GM21515 (cell line): ENCODE measurements around the gene PANK2.
"Not testable (repeated sequence)": the region's sequence is repeated elsewhere in the genome, so short reads cannot be mapped to it uniquely, and the experiment has no call there.

Source experiments
- ATAC-seq: cut with Tn5 transposase; IDR thresholded peaks from one replicate; pipeline ENCODE4 v1.9.1; 2021; ENCODE audit not compliant: unreplicated experiment

The PANK2 gene

DNA sequence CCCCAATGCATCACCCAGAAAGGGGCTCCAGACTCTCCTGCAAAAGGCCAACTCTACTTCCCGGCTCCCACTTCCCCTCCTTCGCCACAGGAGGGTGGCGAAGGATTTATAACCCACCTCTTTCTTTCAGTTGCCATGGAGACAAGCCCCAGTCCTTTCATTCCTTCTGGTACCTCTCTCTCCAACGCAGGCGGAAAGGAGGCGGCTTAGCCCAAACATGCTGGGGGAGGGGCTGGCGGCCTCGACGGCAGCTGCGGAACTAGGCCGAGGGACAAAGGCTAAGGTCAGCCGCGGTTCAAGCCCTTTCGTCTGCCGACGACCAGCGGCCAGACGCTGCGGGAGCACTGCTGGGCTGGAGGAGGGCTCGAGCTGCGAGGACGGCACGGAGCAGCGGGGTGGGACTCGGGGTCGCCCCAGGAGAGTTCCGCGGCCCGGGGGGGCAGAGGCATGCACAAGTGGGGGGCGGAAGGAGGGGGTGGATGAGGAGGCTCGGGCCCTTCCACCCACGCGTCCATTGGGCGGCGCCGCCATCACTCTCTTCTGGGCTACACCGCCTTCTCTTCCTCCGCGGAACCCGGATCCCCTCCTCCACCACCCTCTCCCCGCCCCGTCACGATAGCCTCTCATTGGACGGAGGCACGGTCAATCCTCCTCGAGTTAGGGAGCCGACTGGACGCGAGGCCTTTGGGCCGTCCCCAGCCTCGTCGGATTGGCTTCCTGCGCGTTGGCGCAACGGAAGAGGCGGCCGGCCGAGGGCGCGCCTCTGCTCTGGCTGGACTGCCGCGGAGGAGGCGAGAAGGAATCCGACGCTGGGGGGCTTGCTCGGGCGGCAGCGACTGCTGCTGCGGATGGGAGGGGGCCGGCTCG lies at the start of gene PANK2:
Gene PANK2, plus strand, starts transcription at position 766 of the 867 bp plus-strand sequence.
- ATAC-seq, result peak; percentile 88

DNA sequence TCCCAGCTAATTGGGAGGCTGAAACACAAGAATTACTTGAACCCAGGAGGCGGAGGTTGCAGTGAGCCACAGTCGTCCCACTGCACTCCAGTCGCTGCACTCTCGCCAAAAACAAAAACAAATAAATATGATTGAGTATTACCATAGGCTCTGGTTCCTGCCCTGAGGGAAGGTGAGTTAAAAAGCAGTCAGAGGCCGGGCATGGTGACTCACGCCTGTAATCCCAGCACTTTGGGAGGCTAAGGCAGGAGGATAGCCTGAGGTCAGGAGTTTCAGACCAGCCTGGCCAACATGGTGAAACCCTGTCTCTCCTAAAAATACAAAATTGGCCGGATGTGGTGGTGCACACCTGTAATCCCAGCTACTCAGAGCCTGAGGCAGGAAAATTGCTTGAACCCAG lies 49.0 kb upstream of the PANK2 start:
- ATAC-seq, result not testable (repeated sequence)

DNA sequence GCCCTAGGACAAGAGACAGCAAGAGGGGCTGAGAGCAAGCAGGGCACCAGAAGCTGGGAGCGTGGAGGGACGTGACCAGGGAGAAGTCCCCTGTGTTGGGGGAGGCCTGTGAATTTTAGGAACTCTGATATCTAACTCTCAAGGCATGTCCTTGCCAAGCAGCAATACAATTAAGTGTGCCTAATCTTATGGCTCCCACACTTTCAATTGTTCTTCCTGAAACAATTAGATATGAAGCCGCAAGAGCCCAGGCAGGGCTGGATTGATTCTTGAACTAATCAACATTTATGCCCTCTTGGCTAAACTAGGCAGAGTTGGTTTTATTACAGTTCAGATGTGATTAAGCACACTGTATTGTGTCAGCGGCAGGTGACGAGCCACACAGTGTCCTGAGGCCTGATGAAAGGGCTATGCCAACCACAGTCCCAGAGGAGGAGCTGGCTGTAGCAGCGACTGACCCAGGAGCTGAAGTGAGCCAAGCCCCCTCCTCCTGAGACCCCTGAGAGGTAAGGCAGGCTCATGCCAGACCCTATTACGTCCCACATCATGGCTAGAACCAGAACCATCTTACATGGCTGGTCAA lies 46.7 kb upstream of the PANK2 start:
- no peak for ATAC-seq

DNA sequence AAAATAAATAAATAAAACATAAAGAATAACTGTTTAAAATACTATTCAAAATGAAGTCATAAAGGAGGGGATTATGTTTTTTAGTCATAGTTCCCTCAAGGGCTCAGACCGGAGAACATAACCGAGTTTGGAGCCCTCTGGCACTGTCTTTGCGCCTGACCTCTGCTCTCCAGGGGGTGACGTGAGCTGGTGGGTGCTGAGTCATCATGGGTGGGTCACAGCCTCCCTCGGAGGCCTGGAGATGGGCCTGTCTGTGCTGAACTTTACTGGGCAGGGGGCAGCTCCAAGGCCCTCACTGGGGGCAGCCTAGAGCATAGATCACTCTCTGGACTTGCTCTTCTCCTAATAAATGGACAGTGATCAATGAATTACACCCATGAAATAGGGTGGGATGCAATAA lies 45.7 kb upstream of the PANK2 start:
- no peak for ATAC-seq

DNA sequence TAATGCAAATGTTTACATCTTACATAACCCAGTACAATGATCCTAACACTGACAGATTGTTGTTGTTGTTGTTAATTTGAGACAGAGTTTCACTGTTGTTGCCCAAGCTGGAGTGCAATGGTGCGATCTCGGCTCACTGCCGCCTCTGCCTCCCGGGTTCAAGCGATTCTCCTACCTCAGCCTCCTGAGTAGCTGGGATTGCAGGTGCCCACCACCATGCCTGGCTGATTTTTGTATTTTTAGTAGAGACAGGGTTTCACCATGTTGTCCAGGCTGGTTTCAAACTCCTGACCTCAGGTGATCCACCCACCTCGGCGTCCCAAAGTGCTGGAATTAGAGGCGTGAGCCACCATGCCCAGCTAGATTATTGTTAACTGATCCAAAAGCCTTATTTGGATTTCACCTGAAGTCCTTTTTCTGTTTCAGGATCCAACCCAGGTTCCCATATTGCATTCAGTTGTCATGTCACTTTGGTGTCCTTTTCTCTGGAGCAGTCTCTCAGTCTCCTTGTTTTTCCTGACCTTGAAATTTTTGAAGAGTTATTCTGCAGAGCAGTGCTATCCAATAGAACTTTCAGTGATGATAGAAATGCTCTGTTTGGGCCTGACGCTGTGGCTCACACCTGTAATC lies 45.1 kb upstream of the PANK2 start:
- ATAC-seq, result not testable (repeated sequence)

DNA sequence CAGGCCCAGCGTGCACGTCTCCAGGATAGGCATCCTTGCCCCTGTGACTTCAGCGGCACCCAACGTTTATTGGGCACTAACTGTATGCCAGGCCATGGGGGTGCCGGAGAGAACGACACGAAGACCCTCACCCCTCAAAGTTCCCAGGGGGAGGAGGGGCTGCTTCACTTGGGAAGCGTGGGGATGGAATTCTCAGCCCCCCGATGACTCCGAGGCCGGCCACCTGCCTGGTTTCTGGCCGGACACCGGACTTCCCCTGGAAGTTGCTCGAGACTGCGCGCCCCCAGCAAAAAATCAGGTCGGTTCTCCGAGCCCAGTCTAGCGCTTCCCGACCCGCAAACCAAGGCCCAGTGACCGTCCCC lies 42.8 kb upstream of the PANK2 start:
- ATAC-seq, result no peak

DNA sequence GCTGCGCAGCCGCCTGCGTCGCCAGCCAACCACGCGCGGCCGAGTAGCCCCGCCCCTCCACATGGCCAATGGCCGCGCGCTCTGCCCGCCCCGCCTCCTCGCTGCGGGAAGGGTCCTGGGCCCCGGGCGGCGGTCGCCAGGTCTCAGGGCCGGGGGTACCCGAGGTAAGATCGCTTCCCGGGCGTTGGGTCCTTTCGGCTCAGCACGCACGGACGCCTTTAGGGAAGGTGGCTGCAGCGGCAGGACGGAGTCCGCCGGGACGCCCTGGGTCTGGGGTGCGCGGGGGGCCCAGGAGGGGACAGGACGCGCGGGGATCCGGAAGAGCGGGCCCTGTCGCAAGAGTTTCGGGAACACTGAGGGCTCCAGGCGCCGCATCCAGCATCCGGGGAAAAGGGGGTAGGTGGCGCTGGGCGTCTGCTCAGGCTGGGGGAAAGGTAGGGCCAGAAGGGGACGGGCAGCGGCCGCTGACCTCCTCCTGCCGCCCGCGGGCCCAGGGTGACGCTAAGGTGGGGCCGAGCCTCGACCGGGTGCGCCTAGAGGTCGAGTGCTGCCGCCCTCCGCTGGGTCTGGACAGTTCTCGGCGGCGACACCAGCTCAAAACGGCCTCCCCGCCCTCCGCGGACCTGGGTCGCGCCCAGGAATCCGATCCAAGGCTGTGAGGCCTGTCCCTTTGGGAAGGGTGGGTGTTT lies 42.3 kb upstream of the PANK2 start, which contains the start of gene MAVS:
Gene MAVS, plus strand, starts transcription at position 95 of the 689 bp plus-strand sequence. CDS start 7,791 bp downstream, outside the sequence.
- ATAC-seq, result peak; percentile 93

DNA sequence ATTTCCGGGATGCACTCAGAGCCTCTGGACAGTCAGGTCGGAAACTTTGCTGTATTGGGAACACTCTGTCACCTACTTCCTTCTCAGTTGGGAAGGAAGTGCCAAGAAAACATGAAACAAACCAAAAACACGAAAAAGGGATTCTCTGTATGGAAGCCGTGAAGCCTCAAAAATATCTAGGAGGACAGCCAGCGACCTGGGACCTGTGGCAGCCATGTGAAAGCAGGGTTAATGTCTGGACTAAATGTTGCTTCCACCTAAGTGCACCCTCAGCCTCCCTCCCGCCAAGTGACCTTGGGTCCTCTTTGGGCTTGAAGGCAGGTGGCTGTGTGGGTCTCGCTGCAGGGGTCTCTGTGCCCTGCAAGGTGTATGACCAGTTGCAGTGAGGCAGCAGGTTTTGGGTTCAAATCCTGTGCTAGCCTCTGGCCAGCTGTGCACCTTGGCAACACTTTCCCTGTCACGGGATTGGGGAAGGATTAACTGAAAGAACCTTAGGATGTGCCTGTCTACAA lies 41.7 kb upstream of the PANK2 start:
- ATAC-seq, result no peak

DNA sequence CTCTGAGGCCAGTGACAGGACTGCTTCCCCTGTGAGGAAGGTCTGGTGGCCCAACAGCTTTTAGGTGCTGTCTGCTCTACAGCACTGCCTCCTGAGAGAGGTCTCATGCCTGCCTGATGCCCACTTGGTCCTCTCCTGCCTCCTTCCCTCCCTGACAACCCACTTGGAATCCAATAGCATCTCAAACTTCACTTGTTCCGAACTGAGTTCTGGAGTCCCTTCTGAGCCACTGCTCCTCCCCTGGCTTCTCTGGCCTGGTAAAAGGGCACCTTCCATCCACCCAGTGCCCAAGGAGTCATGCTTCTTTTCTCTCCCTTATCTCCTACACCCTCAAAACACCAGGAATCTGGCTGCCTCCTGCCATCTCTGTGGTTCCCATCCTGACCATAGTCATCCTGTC lies 40.6 kb upstream of the PANK2 start:
- no peak for ATAC-seq

DNA sequence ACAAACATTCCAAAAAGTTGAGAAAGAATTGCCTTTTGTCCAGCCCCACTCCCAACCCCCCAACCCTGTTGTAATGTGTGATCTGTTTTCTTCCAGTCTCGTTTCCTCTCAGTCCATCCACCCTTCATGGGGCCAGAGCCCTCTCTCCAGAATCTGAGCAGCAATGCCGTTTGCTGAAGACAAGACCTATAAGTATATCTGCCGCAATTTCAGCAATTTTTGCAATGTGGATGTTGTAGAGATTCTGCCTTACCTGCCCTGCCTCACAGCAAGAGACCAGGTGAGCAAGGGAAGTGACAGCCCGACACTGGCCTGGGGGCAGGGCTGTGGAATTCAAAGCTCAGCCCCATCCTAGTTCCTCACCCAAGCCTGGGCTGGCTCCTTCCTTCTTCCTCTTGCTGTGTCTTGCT lies 34.7 kb upstream of the PANK2 start:
- ATAC-seq, result no peak

DNA sequence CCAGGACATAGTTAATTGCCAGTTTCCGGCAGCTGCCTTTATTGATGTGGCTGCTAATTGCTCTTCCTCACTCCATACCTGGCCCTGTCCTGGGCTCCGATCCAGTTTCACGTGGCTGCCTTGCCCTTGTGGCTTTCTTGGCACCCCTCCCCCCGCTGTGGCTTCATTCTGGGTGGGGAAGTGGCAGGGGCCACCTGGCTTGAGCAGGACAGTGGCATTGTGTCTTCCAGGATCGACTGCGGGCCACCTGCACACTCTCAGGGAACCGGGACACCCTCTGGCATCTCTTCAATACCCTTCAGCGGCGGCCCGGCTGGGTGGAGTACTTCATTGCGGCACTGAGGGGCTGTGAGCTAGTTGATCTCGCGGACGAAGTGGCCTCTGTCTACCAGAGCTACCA lies 31.8 kb upstream of the PANK2 start:
- no peak for ATAC-seq

DNA sequence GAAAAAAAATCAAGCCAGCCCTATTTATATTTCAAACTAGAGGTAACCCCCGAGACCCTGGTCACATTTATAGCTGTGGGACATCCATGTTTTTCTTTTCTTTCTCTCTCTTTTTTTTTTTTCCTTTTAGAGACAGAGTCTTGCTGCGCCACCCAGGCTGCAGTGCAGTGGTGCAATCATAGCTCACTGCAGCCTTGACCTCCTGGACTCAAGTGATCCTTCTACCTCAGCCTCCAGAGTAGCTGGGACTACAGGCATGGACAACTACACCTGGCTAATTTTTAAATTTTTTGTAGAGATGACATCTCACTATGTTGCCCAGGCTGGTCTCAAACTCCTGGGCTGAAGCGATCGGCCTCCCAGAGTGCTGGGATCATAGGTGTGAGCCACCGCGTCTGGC lies 30.5 kb upstream of the PANK2 start:
- no peak for ATAC-seq

DNA sequence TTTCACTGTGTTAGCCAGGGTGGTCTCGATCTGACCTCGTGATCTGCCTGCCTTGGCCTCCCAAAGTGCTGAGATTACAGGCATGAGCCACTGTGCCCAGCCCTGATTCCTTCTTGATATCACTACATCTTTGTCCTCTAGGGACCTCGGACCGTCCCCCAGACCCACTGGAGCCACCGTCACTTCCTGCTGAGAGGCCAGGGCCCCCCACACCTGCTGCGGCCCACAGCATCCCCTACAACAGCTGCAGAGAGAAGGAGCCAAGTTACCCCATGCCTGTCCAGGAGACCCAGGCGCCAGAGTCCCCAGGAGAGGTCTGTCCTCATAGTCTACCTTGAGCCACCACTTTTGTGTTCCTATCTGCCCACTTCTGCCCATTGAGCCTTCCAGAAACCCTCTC lies 28.0 kb upstream of the PANK2 start:
- ATAC-seq, result no peak

DNA sequence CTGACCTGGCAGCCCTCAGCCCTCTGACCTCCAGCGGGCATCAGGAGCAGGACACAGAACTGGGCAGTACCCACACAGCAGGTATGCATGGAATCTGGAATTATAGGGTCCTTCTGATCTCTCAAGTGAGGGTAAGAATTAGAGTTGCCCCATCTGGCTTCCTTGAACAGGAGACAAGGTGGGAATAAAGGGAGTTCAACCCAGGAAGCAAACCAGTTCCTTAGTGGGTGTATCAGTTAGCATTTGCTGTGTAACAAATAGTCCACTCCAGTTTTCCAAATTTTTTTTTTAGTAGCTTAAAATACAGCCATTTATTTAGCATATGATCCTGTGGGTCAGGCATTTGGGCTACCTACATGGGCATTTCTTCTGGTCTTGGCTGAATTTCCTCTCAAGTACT lies 26.9 kb upstream of the PANK2 start:
- no peak for ATAC-seq

DNA sequence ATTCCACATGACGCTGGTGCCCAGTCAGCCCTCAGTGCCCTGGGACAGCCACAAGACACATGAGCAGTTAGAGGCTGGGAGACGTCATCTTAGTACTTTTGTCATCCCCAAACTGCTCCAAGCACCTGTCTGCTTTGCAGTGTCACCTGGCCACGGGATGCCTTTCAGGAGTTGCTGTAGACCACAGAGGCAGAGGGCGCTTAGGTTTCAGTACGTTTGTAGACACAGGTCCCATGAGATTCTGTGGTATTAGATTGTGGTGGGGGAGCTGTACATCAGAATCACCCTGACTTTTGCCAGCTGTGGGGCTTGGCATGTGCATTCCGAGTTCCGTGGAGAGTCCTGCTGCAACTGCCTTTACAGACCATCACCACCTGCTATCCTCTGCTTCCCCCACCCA lies 25.9 kb upstream of the PANK2 start:
- ATAC-seq, result no peak

DNA sequence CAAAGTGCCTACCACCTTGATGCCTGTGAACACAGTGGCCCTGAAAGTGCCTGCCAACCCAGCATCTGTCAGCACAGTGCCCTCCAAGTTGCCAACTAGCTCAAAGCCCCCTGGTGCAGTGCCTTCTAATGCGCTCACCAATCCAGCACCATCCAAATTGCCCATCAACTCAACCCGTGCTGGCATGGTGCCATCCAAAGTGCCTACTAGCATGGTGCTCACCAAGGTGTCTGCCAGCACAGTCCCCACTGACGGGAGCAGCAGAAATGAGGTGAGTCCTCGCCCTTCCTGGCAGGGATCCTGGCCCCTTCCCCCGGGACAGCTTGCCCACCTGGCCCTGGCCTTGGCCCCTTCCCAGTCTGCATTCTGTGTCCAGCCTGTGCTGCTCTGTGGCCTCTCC lies 24.7 kb upstream of the PANK2 start:
- no peak for ATAC-seq

DNA sequence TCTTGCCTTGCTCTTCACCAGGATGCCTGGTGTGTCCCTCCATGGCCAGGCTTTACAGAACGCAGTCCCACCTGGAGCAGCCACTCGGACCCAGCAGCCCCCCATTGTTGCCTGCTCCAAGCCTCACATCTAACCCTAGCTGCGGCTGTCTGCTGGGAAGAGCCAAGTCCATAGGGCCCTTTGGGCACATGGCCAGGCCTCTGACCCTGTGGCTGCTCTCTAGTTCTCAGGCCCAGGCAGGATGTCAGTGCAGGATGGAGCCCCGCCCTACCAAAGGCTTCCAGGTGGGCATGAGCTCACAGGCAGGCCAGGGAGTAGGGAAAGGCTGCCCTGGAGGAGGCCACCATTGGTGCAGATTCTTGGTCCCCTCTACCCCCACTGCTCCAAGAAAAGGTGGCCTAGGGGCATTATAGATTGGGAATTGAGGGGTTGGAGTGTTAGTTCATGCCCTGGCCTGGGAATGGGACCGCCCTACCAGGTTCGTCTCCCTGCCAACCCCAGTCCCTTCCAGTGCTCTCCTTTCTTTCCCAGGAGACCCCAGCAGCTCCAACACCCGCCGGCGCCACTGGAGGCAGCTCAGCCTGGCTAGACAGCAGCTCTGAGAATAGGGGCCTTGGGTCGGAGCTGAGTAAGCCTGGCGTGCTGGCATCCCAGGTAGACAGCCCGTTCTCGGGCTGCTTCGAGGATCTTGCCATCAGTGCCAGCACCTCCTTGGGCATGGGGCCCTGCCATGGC lies 23.9 kb upstream of the PANK2 start:
- no peak for ATAC-seq

DNA sequence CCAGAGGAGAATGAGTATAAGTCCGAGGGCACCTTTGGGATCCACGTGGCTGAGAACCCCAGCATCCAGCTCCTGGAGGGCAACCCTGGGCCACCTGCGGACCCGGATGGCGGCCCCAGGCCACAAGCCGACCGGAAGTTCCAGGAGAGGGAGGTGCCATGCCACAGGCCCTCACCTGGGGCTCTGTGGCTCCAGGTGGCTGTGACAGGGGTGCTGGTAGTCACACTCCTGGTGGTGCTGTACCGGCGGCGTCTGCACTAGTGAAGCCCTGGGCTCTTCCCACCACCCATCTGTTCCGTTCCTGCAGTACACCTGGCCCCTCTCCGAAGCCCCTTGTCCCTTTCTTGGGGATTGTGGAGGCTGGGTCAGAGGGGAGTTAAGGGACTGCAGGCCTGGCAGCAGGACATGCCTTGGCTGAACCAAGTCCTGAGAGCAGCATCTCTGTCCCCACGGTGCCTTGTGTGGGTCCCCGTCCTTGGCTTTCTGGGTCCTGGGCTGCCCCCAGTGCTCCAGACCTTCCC lies 23.2 kb upstream of the PANK2 start:
- no peak for ATAC-seq

DNA sequence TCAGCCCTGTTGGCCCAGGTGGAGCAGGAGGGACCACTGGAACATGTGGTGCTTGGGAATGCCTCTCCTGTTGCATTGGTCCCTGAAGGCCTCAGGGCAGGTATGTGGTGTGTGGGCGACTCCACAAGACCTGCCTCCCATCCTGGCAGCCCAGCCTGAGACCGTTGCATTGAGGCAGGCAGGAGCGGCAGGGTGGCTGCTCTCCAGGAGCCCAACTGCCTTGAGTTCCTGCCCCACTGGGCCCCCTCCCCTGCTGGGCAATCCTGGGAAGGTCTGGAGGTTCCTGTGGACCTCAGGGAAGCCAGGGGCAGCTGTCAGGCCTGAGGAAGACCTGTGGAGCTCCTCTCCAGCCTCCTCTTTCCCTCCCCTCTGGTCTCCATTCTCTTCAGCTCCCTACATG lies 22.7 kb upstream of the PANK2 start:
- ATAC-seq, result no peak

DNA sequence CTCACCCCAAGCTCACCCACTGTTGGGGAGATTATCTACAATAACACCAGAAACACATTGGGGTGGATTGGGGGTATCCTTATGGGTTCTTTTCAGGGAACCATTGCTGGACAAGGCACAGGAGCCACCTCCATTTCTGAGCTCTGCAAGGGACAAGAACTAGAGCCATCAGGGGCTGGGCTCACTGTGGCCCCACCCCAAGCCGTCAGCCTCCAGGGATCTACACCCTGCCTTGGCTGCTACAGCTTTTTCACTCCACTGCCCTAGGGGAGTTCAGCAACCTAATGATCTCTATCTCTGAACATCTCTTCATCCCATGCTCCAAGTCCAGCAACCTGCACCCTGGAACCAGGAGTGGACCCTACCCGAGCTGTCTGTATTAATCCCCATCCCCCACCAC lies 21.4 kb upstream of the PANK2 start:
- ATAC-seq, result no peak
